Tibial artery (tissue), 4 donors: ENCODE measurements around the gene SIM2.

Experiments used
- DNase-seq, 2 donors: peaks; one replicate each; pipeline ENCODE4 v3.0.0-alpha.2; 2019
- H3K27ac ChIP-seq, 2 donors: fragments of 200-600 bp; sonication (generic) in 1 of 2; 1 replicate in 1 of 2; 2 replicates in 1 of 2; pipeline ENCODE4 v1.5.1; 2018 to 2019; ENCODE audit warnings: mild to moderate bottlenecking in 1 of 2
- H3K27me3 ChIP-seq, 2 donors: fragments of 200-600 bp; sonication (generic) in 1 of 2; one replicate each; pipeline versions ENCODE4 v1.5.1 to v1.6.0; 2016 to 2019
- H3K36me3 ChIP-seq, 3 donors: fragments of 200-600 bp; sonication (generic) in 2 of 3; one replicate each; pipeline ENCODE4 v1.5.1; 2016 to 2019; ENCODE audit warnings: mild to moderate bottlenecking in 2 of 3
- H3K4me1 ChIP-seq, 4 donors: fragments of 200-600 bp; sonication (generic) in 2 of 4; 1 replicate in 3 of 4; 2 replicates in 1 of 4; pipeline ENCODE4 v1.5.1; 2016 to 2019
- H3K4me3 ChIP-seq, 2 donors: fragments of 200-600 bp; sonication (generic) in 1 of 2; 1 replicate in 1 of 2; 2 replicates in 1 of 2; pipeline ENCODE4 v1.5.1; 2018 to 2019; ENCODE audit warnings: mild to moderate bottlenecking in 2 of 2
- H3K9me3 ChIP-seq, 3 donors: fragments of 200-600 bp; sonication (generic) in 1 of 3; one replicate each; pipeline ENCODE4 v1.5.1; 2016 to 2019
- CTCF ChIP-seq, 2 experiments: fragments of 200-600 bp in 1 of 2; fragments of 450-650 bp in 1 of 2; IDR thresholded peaks; one replicate each; pipeline ENCODE4 v1.5.1; 2017 to 2019; ENCODE audit warnings: antibody characterized with exemption in 2 of 2, mild to moderate bottlenecking in 1 of 2, moderate library complexity in 1 of 2
- intact Hi-C: fragments of 100-400 bp; cut with DNase I; formaldehyde crosslinking; loops from one replicate; pipeline ENCODE4 v1.15.0; 2023; ENCODE audit warnings: low total_unique reads

The SIM2 gene

DNA sequence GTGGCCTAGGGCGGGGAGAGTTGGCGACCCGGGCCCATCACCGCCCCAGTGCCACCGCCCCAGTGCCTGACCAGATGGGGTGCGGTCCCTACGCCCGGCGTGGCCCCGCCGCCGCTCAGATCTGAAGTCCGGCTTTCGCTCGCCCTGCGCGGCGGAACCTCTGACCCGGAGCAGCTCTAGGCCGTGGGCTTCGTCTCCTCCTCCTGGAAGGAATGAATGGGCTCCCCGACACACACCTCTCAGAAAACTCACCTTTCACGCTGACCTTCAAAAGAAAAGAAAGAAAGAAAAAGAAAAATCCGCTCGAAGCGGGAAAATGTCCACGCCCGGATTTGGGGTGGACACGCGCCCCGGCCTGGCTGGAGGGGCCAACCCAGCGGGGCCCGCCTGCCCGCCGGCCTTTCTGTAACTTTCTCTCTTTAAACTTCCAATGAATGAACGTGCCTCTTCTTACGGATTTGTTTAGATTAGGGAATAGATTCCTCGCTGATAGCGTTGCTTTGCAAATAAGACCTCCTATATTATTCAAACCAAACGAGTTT lies 5.4 kb upstream of the SIM2 start:
- H3K4me1 ChIP-seq, result peaks cover 0 to 40% (median 29%) of the 10 kb centered on the region in 4 donors
- peaks cover 0 to 5% (median 0%) of the 10 kb centered on the region in 3 donors for H3K9me3 ChIP-seq
- peaks cover 0 to 95% of the 10 kb centered on the region in 2 donors for H3K27me3 ChIP-seq
- intact Hi-C loops, result no loop called here
- DNase-seq, result no peak
- H3K27ac ChIP-seq, result no peak overlapping the region
- H3K4me3 ChIP-seq, result no peak overlapping the region
- TF ChIP-seq CTCF (IDR thresholded peaks at IDR 0.05), result no peak
- H3K36me3 ChIP-seq, result no peaks in the 10 kb centered on the region

GRCh38 chr21:36694031-36694515 lies 4.8 kb upstream of the SIM2 start:
- Histone ChIP-seq H3K27me3 (peaks cover 0 to 98% of the 10 kb centered on the region in 2 donors), H3K27ac (no peak overlapping the region), H3K4me3 (no peak overlapping the region), H3K9me3 (peaks cover 0 to 5% (median 0%) of the 10 kb centered on the region in 3 donors), H3K4me1 (peaks cover 0 to 45% (median 34%) of the 10 kb centered on the region in 4 donors), H3K36me3 (no peaks in the 10 kb centered on the region)
- intact Hi-C loops, result no loop called here
- no peak for DNase-seq
- no peak for TF ChIP-seq CTCF (IDR thresholded peaks at IDR 0.05)

DNA sequence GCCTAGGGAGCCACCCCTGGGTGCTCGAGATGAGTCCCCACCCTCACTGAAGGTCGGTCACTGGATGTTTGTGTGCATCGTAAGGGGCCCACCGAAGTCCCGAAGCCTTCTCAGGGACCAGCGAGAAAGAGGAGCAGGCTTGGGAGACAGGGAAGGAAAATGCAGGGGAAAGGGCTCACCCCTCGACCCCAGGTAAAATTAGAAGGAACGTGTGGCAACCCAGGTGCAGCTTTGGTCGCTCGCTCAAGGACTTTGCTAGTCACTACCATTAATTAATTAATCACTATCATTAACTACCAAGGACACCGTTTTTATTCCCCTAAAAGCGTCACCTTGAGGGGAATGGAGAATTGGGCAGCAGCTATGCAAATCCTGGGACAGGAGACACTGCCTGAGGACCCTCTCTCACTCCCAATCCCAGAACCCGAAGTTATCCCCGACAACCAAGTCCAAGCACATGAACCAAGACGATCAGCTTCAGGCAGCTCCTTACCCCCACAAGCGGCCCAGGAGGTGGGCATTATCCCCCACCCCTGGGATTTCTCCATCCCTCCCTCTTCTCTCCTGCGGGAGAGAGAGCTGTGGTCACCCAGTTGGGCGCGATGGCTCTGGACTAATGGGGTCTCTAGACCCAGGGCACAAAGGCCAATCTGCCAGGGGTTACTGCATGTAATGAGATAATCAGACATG lies 4.2 kb upstream of the SIM2 start:
- Histone ChIP-seq H3K4me3 (no peak overlapping the region), H3K27ac (no peak overlapping the region), H3K27me3 (peaks cover 2 to 98% of the 10 kb centered on the region in 2 donors), H3K36me3 (no peaks in the 10 kb centered on the region), H3K9me3 (peaks cover 0 to 5% (median 0%) of the 10 kb centered on the region in 3 donors), H3K4me1 (peaks cover 0 to 52% (median 41%) of the 10 kb centered on the region in 4 donors)
- no peak for TF ChIP-seq CTCF (IDR thresholded peaks at IDR 0.05)
- intact Hi-C loops, result no loop called here
- no peak for DNase-seq

- no peak overlapping the region for H3K27ac ChIP-seq
- no peak overlapping the region for H3K4me3 ChIP-seq
- H3K36me3 ChIP-seq, result no peaks in the 10 kb centered on the region
- no peak for TF ChIP-seq CTCF (IDR thresholded peaks at IDR 0.05)
- peaks cover 3 to 98% of the 10 kb centered on the region in 2 donors for H3K27me3 ChIP-seq
- intact Hi-C loops, result no loop called here
- peaks cover 0 to 57% (median 45%) of the 10 kb centered on the region in 4 donors for H3K4me1 ChIP-seq
- no peak for DNase-seq
- peaks cover 0 to 5% (median 0%) of the 10 kb centered on the region in 3 donors for H3K9me3 ChIP-seq
Observed at GRCh38 chr21:36695283-36695634, 3.7 kb upstream of the SIM2 start.

DNA sequence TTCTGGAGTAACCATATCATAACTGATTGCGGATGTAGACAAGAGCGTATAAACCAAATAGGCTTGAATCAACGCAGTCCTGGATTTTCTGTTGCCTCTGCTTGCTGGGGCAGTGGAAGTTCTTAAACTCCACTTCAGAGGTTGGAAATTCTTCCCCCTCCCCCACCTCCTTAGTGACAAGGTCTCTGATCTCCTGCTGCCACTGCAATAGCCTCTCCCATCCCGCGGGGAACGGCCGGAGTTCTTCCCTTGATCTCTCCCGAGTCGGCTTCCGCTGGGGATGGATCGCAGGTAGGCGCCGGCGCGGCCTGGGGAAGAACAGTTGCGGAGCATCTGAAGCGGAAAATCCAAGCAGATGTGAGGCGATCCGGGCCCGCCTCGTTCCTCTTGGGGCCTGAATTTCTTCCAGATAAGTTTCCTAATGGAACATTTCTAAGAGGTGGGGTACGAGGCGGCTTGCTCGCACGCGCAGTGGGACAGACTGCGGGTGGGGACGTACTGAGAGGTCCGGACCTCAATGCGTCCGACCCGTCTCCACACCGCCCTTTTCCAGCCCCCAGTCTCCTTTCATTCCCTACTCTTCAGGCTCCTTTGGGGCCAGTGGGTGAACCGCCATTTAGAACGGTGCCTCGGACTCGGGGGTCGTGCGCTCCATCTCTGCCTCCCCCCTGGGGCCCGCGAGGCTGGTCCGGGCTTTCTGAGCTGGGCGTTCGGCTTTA lies 3.1 kb upstream of the SIM2 start:
- DNase-seq, result no peak
- H3K4me1 ChIP-seq, result peaks cover 0 to 63% (median 50%) of the 10 kb centered on the region in 4 donors
- no peaks in the 10 kb centered on the region for H3K36me3 ChIP-seq
- no peak for TF ChIP-seq CTCF (IDR thresholded peaks at IDR 0.05)
- peaks cover 3 to 98% of the 10 kb centered on the region in 2 donors for H3K27me3 ChIP-seq
- H3K9me3 ChIP-seq, result peaks cover 0 to 5% (median 0%) of the 10 kb centered on the region in 3 donors
- no peak overlapping the region for H3K4me3 ChIP-seq
- intact Hi-C loops, result no loop called here
- H3K27ac ChIP-seq, result no peak overlapping the region
